HG03139 (cell line): Measurements from ENCODE around the gene EIF2S3B.

Experiments
- ATAC-seq: cut with Tn5 transposase; IDR thresholded peaks from one replicate; pipeline ENCODE4 v1.9.1; 2021; ENCODE audit not compliant: unreplicated experiment

EIF2S3B gene

GRCh38 chr12:10554228-10554755 is 48.6 kb downstream of the EIF2S3B start:
- no peak for ATAC-seq

- no peak for ATAC-seq
Measured at GRCh38 chr12:10554756-10555481, 49.2 kb downstream of the EIF2S3B start.

- no peak for ATAC-seq
Measured at GRCh38 chr12:10557329-10557728, 51.6 kb downstream of the EIF2S3B start.

GRCh38 chr12:10557766-10558165 is 52.1 kb downstream of the EIF2S3B start:
- no peak for ATAC-seq
